ENCODE results near the gene CUX1.

DNA sequence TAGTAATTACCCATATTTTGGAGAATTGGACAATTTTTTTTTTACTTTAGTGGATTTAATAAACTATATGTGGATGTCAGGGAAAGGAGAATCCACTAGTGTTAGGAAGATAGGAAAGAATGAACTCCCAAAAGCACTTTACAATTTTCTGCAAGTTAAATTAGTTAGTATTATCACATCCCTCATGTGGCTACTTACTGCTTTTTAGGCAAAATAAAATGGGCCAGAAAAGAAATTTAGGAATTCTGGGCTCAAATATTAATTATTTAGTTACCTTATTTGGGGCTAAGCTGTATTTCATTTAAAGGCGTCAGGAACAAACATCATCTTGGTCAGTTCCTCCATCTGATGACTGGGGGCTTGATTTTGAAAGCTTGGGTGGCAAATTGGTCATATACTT, 4.8 kb upstream of the CUX1 start:
- TF ChIP-seq CTCF (IDR thresholded peaks at IDR 0.05) (no peak), POLR2AphosphoS5 (IDR thresholded peaks at IDR 0.05) (no peak), POLR2A (IDR thresholded peaks at IDR 0.05) (no peak)

All from breast epithelium (tissue), 3 donors.